Choroid plexus epithelial cell (primary cell): ENCODE measurements around the gene WDR83.
"Not testable (repeated sequence)": the region's sequence is repeated elsewhere in the genome, so short reads cannot be mapped to it uniquely, and the experiment has no call there.

Experiments used
- DNase-seq: peaks from one replicate; pipeline ENCODE4 v3.0.0-alpha.2; 2010; ENCODE audit warnings: low read depth
- H3K4me3 ChIP-seq: 2 replicates; pipeline ENCODE4 v1.5.1; 2011; ENCODE audit warnings: low read depth, mild to moderate bottlenecking, control low read depth, low read length, moderate library complexity
- CTCF ChIP-seq: conservative IDR thresholded peaks from 2 replicates; pipeline ENCODE4 v1.5.1; 2011; ENCODE audit warnings: low read depth, mild to moderate bottlenecking, control low read depth, inconsistent platforms, low read length, moderate library complexity

Gene WDR83

GRCh38 chr19:12705169-12705568 is 38.6 kb downstream of the WDR83 start:
- TF ChIP-seq CTCF = no peak
- DNase-seq = no peak
- no peak overlapping the region for H3K4me3 ChIP-seq

- no peak for DNase-seq
- H3K4me3 ChIP-seq = no peak overlapping the region
- no peak for TF ChIP-seq CTCF
Measured at GRCh38 chr19:12705654-12706331, 39.2 kb downstream of the WDR83 start.

- TF ChIP-seq CTCF = no peak
- H3K4me3 ChIP-seq = no peak overlapping the region
- no peak for DNase-seq
Measured at GRCh38 chr19:12706332-12706718, 39.7 kb downstream of the WDR83 start.

- no peak overlapping the region for H3K4me3 ChIP-seq
- no peak for DNase-seq
- TF ChIP-seq CTCF = no peak
Measured at GRCh38 chr19:12708641-12709040, 42.0 kb downstream of the WDR83 start.

GRCh38 chr19:12711187-12711586 is 44.6 kb downstream of the WDR83 start:
- no peak overlapping the region for H3K4me3 ChIP-seq
- no peak for DNase-seq
- no peak for TF ChIP-seq CTCF

- not testable (repeated sequence) for DNase-seq, H3K4me3 ChIP-seq
Measured at GRCh38 chr19:12712077-12712476, 45.5 kb downstream of the WDR83 start.

- not testable (repeated sequence) for DNase-seq, H3K4me3 ChIP-seq
Measured at GRCh38 chr19:12713304-12713703, 46.7 kb downstream of the WDR83 start.

- no peak for DNase-seq
- no peak overlapping the region for H3K4me3 ChIP-seq
- TF ChIP-seq CTCF = no peak
Measured at GRCh38 chr19:12715102-12715501, 48.5 kb downstream of the WDR83 start.
